Bone marrow (tissue), 2 donors: Measurements from ENCODE around the gene EFEMP2.

Experiments used
- DNase-seq, 2 donors: peaks; one replicate each; lab custom pipeline; 2025; lab: John Stamatoyannopoulos, UW

The EFEMP2 gene

DNA sequence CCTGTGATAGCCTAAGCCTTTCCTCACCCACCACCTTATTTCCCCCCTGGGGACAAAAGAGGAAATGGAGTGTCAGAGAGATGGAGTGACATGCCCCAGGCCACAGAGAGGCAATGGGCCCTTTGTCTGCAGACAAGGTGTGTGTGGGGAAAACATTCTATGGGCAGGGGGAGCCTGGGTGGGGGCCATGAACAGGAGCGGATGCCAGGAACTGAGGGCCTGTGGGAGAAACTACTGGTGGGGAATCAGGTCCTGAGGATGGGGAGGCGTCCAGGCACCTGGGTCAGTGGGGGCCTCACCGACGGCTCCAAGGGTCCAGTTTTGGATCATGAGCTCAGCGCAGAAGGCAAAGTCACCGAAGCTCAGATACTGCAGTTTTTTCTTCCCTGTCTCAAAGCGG is 12.6 kb upstream of the EFEMP2 start:
- no peak for DNase-seq

GRCh38 chr11:65884716-65885092 is 12.1 kb upstream of the EFEMP2 start:
- DNase-seq = peak; percentile 48 to 61

- no peak for DNase-seq
Measured at GRCh38 chr11:65883786-65884715, 11.5 kb upstream of the EFEMP2 start.

DNA sequence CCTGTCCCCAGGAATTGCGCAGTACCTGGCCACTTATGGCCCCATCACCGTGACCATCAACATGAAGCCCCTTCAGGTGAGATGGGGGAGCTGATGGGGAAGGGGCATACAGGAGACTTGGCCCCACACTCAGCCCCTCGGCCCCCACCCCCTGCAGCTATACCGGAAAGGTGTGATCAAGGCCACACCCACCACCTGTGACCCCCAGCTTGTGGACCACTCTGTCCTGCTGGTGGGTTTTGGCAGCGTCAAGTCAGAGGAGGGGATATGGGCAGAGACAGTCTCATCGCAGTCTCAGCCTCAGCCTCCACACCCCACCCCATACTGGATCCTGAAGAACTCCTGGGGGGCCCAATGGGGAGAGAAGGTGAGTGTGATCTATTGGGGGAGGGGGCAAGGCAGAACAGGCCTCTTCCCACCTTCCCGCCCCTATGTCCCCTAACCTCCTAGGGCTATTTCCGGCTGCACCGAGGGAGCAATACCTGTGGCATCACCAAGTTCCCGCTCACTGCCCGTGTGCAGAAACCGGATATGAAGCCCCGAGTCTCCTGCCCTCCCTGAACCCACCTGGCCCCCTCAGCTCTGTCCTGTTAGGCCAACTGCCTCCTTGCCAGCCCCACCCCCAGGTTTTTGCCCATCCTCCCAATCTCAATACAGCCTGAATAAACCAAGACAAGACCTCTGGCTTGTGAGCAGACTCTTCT is 10.6 kb upstream of the EFEMP2 start:
- no peak for DNase-seq

GRCh38 chr11:65882120-65883057 is 9.8 kb upstream of the EFEMP2 start:
- no peak for DNase-seq

- DNase-seq = no peak
Measured at GRCh38 chr11:65880844-65881421, 8.3 kb upstream of the EFEMP2 start.

DNA sequence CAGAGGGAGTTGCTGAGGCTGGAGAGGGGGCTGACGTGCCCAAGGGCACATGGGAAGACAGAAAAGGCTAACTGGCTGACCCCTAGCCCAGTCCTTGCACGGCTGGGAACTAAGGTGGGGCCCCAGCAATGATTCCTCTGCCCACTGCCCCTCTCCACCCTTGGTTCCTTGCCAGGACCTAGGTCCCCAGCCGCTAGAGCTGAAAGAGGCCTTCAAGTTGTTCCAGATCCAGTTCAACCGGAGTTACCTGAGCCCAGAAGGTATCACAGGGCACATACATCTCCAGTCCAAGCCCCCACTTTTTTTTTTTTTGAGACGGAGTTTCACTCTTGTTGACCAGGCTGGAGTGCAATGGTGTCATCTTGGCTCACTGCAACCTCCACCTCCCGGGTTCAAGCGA is 7.4 kb upstream of the EFEMP2 start:
- DNase-seq = no peak

- DNase-seq = peak in 1 of 2 donors; percentile 35
Measured at GRCh38 chr11:65879617-65880016, 7.0 kb upstream of the EFEMP2 start, which contains the start of gene CTSW. Gene CTSW (plus strand): TSS chr11:65879837. CDS start chr11:65879855, 18 bp downstream.

DNA sequence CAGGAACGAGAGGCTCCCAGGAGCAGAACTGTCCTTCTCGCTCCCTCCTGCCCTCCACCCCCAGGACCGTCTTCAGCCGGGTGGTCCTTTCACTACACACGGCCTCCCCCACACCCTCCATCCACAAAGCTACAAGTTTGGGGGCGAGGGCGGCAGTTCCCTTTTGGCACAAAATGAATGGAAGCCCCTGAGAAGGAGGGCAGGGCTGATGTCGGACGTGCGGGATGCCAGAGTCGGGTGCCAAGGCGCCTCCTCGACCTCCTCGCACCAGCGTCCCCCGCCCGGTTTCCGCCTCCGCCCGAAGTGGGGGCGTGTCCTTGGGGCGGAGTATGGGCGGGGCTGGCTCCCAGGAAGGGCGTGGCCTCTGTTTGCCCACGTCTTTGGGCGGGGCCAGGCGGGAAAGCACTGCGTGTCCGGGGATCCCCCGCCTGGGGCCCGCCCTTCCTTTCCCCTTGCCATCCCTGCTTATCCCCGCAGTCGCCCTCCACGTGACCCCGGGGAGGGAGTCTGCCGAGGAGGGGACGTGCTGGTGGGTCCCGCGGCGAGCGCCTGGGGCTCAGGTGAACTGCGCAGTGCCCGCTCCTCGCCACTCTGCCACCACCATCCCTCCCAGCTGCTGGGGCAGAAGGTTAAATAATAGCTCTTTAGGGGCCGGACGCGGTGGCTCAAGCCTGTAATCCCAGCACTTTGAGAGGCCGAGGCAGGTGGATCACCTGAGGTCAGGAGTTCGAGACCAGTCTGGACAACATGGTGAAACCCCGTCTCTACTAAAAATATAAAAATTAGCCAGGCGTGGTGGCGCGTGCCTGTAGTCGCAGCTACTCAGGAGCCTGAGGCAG is 937 bp upstream of the EFEMP2 start:
- peak; percentile 70 to 91 for DNase-seq

DNA sequence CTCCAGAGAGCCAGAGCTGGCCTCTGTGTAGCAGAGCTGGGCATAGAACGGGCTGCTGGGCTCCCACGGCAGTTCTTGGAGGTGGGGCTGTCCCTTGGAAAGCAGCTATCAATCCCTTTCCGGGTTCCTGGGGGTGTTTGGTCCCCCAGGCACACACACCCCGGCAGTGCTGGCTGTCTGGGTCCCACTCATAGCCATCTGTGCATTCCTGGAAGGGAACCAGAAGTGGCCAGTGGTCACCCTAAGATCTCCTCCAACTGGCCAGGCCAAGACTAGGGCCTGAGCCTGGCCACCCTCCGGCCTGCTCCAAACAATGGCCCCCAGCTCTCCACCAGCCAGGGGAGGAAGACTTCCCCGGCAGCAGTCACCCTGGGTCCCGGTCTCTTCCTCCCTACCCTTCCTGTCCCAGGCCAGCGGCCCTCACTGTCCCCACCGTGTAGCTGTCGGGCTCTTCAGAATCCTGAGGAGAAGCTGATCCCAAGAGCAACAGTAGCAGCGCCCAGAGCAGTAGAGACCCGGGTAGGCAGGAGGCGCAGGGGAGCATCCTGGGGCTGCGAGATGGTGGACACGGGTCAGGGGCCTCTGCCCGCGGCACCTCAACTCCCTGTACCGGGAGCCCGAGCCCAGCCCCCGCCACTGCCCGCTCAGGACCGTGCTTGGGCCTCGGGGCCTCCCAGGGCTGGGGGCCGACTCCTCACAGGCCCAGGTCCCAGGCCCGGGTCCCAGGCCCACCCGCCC is 620 bp downstream of the EFEMP2 start:
- DNase-seq = no peak

DNA sequence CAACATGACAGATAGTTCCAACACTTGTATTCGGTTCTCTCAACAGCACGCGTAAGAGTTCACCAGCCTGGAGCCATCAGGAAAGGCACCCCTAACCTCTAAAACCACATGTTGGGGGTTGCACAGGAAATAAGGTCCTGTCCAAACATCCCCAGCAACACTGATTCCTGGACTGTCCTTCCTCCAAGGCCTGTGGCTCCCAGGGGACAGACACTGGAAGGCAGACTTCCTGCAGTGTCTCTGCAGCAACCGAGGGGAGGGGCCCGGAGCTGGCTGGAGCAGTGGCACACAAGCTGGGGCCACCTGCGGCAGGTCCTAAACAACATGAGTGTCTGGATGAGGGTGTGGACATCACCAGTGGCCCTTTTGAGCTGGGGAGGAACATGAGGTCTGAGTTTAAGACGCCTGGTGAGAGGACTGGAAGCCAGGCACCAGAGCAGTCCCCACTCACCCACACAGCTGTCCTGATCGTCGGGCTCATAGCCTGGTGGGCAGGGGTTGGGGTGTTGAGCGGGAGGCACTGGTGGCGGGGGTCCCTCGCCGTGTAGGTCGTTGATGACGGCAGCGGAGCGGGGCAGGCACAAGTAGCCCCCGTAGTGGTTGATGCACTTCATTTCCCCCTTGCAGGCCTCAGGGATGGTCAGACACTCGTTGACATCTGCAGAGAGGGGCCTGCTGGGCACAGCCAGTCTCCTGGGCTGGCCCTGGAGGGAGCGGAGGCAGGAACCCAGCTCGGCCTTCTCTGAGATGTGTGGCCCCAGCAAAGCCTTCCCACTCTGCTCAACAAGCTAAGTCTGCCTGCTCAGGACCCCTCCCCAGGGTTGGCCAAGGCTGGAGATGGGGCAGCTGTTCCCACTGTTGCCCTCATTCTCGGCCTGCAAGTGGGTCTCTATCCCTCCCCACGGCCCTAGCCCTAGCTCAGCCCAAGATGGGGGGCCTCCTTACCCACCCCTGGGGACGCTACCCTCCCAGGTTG is 1.6 kb downstream of the EFEMP2 start:
- DNase-seq = no peak

GRCh38 chr11:65870307-65870658 is 2.3 kb downstream of the EFEMP2 start:
- DNase-seq = no peak

DNA sequence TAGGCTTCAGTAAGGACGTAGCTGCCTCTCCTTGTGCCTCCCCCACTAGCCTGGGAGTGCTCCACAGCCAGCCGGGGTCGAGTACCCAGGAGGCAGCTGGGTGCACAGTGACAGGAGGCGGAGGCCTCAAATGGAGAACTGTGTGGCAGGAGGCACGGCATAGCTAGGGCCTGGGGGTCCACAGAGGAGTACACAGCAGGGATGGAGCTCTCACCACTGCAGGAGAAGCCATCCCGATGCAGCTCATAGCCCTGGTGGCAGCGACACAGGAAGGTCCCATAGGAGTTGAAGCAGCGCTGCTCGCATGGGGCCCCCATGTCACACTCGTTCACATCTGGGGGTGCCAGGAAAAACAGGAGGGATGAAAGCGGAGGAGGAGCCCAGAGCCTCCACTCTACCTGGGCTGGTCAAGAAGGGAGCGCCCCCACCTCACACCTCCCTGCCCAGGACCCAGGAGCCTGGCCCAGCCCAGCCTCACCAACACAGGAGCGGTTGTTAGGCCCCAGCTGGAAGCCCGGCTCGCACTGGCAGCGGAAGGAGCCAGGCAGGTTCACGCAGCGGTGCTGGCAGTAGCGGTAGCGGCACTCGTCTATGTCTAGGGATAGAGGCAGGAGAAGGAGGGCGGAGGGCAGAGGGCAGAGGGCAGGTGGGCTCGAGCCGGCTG is 2.8 kb downstream of the EFEMP2 start:
- DNase-seq = no peak

DNA sequence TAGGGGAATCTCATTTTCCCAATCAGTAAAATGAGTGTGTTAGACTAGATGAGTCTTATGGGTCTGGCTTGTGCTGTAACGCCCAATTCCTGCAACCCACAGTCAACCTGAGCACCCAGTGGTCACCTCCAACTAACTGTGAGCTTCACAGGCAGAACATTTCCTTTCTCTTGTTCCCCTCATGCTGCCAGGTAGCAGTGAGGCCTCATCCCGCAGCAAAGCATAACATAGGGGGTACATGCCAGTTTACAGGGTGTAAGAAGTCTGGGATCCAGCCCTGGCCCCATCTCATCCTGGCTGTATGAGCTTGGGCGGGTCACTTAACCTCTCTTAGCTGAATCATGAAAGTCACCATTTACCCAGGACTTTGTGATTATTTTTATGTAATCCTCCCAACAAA is 3.7 kb downstream of the EFEMP2 start:
- DNase-seq = no peak

DNA sequence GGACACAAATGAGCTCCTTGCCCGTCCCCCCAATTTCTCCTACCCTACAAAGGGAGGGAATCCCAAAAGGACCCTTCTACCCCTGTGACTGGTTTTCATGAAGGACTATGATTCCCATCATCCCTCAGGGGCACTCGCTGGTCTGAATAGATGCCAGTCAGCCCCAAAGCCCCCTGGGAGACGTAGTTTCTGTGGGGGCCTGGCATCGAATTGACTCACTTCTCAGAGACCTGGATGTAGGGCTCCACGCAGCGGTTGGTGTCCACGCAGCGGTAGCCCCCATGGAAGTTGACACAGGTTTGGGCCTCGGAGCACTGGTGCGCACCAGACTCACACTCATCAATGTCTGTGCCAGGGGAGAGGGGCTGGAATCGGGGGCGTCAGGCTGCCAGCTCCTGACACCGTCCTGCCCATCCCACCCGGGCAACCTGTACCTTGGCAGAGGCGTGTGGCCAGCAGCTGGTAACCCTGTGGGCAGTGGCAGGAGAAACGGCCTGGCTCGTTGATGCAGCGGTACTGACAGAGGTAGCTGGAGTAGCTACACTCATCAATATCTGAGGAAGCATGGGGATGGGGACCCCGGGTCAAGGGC is 4.4 kb downstream of the EFEMP2 start:
- DNase-seq = no peak

GRCh38 chr11:65867284-65868071 is 5.1 kb downstream of the EFEMP2 start:
- no peak for DNase-seq
